GM19239 (cell line): Measurements from ENCODE around the gene DSE.

ENCODE experiments used
- DNase-seq: peaks from one replicate; pipeline ENCODE4 v3.0.0; 2011; ENCODE audit warnings: low spot score; ENCODE audit not compliant: insufficient read length
- FAIRE-seq: peaks from 2 replicates; lab custom pipeline; 2011; peaks lifted over from hg19 to GRCh38; lab: Jason Lieb, UNC

The DSE gene

GRCh38 chr6:116359131-116359530, 11.6 kb upstream of the DSE start:
- FAIRE-seq: no peak
- no peak for DNase-seq

- DNase-seq: no peak
- no peak for FAIRE-seq
Observed at GRCh38 chr6:116359835-116360234, 10.9 kb upstream of the DSE start.

- no peak for FAIRE-seq
- no peak for DNase-seq
Observed at GRCh38 chr6:116362276-116362675, 8.5 kb upstream of the DSE start.

- FAIRE-seq (peak; percentile 28), DNase-seq (no peak)
Observed at GRCh38 chr6:116363759-116364158, 7.0 kb upstream of the DSE start.

DNA sequence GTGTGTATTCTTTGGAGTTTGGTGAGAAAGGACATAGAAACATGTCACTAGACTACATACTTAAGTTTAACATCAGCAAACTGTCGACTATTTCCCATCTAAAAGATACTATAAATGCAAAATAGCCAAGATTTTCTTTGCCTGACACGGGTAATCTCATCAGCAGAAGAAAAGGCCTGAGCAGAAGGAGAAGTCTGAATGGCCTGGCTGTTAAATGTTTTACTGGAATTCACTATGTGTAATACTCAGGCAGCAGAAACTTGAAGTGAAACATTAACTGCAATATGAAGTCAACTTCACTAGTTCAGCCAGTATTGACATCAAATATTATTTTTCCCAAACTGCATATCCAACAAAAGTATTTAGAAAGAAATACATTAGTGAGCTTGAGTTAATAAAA, 6.4 kb upstream of the DSE start:
- peak; percentile 79 for FAIRE-seq
- no peak for DNase-seq

- FAIRE-seq (peak; percentile 11), DNase-seq (no peak)
Observed at GRCh38 chr6:116365743-116366142, 5.0 kb upstream of the DSE start.

DNA sequence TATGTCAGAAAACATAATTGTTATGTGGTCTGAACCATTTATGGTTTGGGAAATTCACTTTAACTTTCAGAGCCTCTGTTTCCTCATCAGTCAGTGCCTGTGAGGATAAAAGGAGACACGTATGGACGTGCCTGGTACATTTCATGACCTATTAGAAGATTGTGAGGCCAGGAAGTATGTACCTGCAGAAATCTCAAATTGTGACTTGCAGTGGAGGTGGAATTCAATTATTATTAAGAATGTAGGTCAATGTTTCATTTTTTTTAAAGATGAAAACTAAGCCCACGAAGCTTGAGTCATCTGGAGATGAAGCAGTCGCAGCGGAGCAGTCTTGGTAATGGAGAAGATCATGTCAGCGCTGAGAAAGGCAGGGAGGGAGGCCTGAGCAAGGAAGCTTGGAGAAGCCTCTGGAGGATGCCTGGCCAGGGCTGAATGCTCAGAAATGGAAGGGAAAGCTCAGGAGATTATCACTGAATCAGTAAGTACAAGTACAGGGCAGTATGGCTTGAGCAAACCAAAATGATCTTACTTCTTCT, 3.9 kb upstream of the DSE start:
- DNase-seq (no peak), FAIRE-seq (no peak)

- FAIRE-seq (peak; percentile 96), DNase-seq (no peak)
Observed at GRCh38 chr6:116369540-116369939, 1.2 kb upstream of the DSE start.

DNA sequence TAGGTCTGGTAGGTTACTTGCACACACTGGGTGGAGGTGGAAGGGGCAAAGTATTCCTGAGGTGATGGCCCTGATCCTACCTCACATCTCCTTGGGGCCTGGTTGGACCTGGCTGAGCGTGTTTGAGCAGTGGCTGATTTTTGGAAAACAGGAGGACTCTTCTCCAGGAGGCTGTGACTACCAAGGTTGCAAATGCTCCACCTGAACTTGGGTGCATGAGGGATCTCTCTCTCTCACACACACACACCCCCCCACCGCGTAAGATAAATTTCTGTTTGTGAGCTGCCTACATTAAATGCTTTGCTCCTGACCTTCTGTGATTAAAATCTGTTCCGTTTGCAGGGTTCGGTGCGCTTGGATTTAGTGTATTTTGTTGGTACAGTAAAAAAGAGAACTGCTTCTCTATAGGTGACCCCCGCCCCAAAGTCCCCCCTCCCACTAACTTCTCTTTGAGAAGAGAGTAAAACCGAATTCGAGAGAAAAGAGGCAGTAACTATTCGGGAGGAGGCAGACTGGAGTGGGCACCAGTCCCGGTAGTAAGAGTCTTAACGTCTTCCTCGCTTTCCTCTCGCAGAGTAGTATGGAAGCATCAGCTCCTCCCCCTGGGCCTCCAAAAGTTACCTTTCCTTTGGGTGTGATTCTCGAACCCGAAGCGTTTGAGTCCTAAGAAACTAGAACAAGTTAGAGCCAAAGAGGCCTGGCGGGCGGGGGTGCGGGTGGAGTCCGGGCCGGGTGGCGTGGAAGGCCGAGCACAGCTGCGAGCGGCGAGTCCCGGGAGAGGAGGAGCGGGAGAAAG, 585 bp upstream of the DSE start:
- DNase-seq (no peak), FAIRE-seq (no peak)

DNA sequence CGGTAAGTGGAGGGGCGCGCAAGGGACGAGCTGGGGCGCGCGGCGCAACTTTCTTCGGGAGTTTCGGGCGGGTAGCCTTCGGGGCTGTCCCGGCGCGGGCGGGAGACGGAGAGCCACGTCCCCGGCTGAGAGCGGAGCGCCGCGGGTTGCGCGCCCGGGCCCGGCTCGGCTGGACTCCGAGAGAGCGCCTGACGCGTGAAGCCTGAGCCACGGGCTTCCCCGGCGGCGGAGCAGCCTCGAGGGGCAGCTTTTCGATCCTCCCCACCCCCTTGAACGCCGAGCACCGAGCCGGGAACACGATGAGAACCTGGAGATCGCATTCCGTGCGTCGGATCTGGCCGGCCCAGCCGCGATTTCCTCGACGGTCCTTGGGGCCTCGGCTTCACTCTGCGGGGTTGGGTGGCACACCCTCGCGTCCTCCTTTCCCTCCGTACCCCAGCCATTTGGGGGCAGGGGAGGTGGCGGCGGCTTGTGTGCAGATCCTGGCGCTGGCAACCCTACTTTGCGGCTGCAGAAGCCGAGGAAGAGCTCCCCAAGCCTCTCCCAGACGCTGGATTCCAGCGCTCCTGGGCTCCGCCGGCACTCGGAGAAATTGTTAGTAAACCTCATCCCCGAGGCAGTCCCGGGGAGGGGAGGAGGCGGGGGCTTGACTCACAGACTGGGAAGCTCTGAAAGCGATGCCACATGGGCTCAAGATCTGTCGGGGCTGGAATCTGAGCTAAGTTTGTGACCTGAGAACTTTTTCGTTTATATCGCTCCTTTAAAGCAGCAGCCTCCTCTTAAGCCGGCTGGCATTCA, 572 bp downstream of the DSE start:
- DNase-seq (no peak), FAIRE-seq (peak; percentile 73)

DNA sequence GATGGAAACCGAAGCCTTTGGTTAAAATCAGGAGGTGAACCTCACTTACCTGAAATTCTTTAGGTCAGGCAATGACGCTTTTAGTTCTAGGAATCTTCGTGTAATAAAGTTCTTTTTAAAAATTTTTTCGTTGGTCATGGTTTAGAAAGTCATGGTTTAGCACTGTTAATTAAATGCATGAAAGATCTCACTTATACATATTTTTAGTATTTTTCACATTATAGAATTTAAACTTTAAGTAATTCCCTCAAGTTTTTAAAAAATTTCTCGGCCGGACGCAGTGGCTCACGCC, 1.1 kb downstream of the DSE start:
- FAIRE-seq: peak; percentile 8

GRCh38 chr6:116373300-116373699, 2.6 kb downstream of the DSE start:
- DNase-seq: no peak
- no peak for FAIRE-seq

More for the DNA sequence above, 1.1 kb downstream of the DSE start:
- DNase-seq: no peak

DNA sequence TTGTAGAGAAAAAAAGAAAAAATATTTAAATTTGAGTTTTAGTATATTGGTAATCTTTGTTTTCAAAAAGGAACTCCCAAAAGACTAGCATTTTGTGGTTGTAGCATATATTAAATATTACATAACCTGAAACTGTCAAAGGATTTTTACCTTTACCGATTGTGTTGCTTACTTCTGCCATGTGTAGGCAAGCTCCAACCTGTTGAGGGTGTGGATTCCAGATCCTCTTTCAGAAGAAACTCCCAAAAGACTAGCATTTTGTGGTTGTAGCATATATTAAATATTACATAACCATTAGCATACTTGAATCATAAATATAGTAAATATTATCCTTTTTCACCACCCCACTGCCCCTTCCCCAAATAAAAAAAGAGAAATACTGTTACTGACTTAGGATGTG, 3.2 kb downstream of the DSE start:
- no peak for FAIRE-seq
- DNase-seq: no peak

GRCh38 chr6:116374586-116374985, 3.8 kb downstream of the DSE start:
- no peak for DNase-seq
- peak; percentile 61 for FAIRE-seq

DNA sequence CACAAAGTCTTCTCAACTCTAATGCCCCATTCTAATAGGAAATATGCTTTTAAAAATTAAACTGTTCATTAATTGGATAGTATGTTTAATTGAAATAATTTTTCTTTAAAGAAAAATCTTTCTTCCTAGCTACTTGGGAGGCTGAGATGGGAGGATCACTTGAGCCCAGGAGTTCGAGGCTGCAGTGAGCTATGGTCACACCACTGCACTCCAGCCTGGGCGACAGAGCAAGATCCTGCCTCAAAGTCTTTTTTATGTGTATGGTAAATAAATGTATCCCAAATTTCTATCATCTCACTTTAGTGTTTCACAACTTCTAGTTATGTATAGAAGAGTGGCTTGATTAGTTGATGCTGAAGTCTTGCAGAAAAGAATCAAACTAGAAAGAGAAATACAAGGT, 4.5 kb downstream of the DSE start:
- DNase-seq (no peak), FAIRE-seq (no peak)

DNA sequence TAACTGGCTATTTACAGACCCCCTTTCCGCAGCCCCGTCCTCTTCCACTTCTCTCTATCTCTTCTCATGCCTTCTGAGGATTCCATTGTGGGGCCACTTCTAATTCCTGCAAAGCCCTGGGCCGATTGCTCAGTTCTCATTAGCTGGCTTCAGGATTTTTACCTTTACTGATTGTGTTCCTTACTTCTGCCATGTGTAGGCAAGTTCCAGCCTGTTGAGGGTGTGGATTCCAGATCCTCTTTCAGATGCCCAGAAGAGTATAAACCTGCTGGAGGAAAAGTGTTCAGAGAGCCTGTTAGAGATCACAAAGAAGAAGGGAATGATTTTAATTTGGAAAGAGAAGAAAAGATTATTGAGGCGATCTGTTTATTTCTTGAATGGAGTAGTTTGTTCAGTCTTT, 5.4 kb downstream of the DSE start:
- DNase-seq (no peak), FAIRE-seq (no peak)

GRCh38 chr6:116379764-116380163, 9.0 kb downstream of the DSE start:
- peak; percentile 8 for FAIRE-seq

GRCh38 chr6:116380346-116380745, 9.6 kb downstream of the DSE start:
- no peak for FAIRE-seq
- DNase-seq: no peak

More at GRCh38 chr6:116379764-116380163, 9.0 kb downstream of the DSE start:
- no peak for DNase-seq

GRCh38 chr6:116381000-116381399, 10.3 kb downstream of the DSE start:
- no peak for FAIRE-seq
- DNase-seq: no peak

GRCh38 chr6:116382587-116382986, 11.8 kb downstream of the DSE start:
- FAIRE-seq (no peak), DNase-seq (no peak)

DNA sequence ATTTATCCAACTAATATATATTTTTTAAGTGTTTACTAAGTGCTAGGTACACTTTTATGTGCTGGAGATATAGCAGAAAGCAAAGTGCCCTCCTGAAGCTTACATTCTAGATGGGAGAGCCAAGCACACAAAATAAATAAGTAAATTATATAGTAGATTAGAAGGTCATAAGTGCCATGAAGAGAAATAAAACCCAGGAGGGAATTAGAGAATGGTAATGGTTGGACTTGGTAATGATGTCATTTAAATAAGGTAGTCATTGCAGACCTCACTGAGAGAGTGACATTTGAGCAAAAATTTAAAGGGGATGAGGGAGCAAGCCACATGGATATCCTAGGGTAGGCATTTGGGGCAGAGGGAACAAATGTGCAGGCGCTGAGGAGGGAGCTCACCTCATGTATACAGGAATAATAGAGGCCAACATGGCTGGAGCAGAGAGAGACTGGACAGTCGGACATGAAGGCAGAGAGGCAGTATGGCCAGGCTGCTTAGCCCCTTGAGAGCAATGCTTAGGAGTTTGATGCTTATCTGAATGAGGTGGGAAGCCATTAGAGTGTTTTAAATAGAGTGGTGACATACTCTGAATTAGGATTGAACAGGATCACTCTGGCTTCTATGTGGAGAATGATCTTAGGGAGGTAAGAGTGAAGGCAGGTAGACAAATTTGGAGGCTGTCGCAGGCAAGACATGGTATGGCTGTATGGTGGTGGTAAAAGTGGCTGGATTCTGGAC, 14.1 kb downstream of the DSE start:
- no peak for FAIRE-seq
- DNase-seq: no peak
